ENCODE measurements around the gene NPL.

DNA sequence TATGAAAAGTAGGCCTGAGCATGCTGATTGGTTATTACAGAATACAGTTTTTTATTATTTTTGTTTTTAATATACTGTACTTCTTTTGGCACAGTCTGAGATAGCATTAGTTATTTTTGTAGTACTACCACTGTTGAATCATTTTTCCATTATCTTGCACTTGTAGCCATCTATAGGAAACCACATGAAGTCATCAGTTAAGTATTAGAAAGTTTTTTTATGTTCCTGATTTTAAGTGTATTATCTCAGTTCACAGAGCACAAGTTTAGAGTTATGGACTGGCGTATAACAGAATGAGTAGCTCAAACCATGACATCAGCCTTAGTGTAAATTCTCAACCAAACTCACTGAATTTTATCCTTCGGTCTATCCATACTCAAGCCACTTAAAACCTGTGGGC, 72.4 kb downstream of the NPL start:
- TF ChIP-seq, protein P1, sequence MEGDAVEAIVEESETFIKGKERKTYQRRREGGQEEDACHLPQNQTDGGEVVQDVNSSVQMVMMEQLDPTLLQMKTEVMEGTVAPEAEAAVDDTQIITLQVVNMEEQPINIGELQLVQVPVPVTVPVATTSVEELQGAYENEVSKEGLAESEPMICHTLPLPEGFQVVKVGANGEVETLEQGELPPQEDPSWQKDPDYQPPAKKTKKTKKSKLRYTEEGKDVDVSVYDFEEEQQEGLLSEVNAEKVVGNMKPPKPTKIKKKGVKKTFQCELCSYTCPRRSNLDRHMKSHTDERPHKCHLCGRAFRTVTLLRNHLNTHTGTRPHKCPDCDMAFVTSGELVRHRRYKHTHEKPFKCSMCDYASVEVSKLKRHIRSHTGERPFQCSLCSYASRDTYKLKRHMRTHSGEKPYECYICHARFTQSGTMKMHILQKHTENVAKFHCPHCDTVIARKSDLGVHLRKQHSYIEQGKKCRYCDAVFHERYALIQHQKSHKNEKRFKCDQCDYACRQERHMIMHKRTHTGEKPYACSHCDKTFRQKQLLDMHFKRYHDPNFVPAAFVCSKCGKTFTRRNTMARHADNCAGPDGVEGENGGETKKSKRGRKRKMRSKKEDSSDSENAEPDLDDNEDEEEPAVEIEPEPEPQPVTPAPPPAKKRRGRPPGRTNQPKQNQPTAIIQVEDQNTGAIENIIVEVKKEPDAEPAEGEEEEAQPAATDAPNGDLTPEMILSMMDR (IDR thresholded peaks at IDR 0.05), result no peak
- TF ChIP-seq POLR2A (IDR thresholded peaks at IDR 0.05; ENCODE audit: low read depth), result no peak
